GM13976 (cell line): Measurements from ENCODE around the gene UBQLN1.

Source experiments
- DNase-seq: peaks from one replicate; pipeline ENCODE4 v3.0.0; 2012; ENCODE audit warnings: low spot score
- in situ Hi-C: fragments of 300-500 bp; cut with MboI; formaldehyde crosslinking; loops from one replicate; pipeline ENCODE4 v1.12.0; 2022; ENCODE audit warnings: low sequenced_read_pairs, mixed read lengths, inconsistent platforms; ENCODE audit not compliant: unreplicated experiment
- TF ChIP-seq, protein P1 (sequence below): IDR thresholded peaks from 2 replicates; pipeline ENCODE4 v1.5.1; 2012; ENCODE audit warnings: borderline replicate concordance, mild to moderate bottlenecking; ENCODE audit not compliant: insufficient read depth; ENCODE audit errors: extremely low read depth, missing control alignments, control extremely low read depth

The UBQLN1 gene

DNA sequence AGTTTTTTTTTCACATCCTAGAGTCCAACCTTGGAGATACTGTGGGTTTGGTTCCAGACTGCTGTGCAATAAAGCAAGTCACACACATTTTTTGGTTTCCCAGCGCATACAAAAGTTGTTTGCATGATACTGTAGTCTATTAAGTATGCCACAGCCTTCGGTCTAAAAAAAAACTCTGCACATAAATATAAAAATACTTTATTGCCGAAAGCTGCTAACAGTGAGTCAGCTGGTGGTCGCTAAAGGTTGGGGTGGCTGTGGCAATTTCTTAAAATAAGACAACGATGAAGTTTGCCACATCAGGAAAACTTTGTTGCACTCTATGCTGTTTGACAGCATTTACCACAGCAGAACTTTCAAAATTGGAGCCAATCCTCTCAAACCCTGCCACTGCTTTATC lies 37.4 kb downstream of the UBQLN1 start:
- DNase-seq: no peak
- TF ChIP-seq, protein P1, sequence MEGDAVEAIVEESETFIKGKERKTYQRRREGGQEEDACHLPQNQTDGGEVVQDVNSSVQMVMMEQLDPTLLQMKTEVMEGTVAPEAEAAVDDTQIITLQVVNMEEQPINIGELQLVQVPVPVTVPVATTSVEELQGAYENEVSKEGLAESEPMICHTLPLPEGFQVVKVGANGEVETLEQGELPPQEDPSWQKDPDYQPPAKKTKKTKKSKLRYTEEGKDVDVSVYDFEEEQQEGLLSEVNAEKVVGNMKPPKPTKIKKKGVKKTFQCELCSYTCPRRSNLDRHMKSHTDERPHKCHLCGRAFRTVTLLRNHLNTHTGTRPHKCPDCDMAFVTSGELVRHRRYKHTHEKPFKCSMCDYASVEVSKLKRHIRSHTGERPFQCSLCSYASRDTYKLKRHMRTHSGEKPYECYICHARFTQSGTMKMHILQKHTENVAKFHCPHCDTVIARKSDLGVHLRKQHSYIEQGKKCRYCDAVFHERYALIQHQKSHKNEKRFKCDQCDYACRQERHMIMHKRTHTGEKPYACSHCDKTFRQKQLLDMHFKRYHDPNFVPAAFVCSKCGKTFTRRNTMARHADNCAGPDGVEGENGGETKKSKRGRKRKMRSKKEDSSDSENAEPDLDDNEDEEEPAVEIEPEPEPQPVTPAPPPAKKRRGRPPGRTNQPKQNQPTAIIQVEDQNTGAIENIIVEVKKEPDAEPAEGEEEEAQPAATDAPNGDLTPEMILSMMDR: no peak
- in situ Hi-C loops: no loop called here

DNA sequence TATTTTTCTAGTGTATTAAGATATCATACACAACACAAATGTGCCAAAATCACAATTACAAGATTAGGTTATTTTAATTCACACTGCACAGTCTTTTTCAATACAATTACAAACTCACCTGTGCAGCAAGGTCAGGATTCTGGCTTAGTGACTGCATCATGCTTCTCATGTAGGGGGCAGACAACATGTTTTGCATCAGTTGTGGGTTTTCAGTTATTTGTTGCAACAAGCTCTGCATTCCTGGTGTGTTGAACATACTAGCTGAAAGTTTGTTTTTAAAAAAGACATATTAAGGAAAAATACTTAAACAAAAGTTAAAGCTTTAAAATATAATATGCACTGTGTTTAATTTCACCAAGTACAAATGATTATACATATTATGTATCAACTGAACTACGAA lies 38.7 kb downstream of the UBQLN1 start:
- in situ Hi-C loops: no loop called here

DNA sequence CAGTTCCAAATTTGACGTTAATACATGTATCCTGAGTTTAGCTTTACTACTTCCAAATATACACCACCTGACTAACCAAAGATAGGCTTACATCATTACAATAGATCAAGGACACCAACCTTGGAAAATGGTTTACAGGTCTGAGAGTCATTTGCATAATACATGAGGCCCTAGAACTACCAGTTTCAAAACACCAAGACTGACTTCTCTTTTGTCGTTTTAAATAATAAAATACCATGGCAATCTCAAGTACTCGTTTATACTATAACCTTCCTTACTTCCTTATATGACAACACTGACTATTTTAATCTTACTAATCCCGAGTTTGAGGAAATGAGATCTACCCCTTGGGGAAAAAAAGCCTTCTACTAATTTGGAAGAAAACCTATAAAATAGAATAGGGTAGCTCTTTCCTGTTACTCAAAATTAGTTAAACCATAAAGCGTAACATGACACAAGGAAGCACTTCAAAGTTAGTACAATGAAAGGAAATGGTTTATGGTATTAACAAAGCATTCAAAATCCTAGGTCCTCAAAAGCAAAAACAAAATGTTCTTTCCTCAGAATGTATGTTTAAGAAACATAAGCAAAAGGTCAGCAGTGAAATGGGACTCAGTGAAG lies 42.1 kb downstream of the UBQLN1 start:
- in situ Hi-C loops: no loop called here
- TF ChIP-seq, protein P1: no peak
- no peak for DNase-seq

More for the DNA sequence above, 38.7 kb downstream of the UBQLN1 start:
- TF ChIP-seq, protein P1: no peak
- DNase-seq: no peak

DNA sequence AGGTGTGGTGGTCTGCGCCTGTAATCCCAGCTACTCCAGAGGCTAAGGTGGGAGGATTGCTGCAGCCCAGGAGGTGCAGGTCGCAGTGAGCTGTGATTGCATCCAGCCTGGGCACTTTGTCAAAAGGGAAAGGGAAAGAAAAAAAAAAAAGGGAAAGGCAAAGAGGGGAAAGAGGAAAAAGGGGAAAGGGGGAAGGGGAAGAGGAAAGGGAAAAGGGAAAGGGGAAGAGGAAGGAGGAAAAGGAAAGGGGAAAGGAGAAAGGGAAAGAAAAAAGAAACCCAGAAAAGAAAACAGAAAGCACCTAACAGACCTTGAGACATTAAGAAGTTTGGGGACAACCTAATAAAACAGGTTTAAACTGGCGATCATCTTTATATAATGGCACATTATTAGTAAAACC lies 44.8 kb downstream of the UBQLN1 start:
- in situ Hi-C loops: no loop called here
- DNase-seq: no peak
- TF ChIP-seq, protein P1: no peak

DNA sequence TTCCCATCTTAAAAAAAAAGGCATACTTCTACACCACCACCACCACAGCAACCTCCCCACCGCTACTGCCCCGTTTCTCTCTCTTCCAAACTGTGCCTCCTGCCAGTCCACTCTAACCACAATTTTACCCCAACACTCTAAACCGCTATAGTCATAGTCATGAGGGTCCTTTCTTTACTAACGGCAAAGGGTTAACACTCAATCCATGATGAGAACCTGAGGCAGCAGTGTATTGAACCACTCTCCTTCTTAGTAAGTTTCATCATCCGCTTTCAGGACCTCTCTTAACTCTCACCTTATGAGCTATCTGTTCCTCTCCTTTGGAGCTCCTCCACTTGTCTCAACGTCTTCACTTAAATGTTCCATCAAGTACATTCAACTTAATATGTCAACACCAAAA lies 50.8 kb downstream of the UBQLN1 start:
- in situ Hi-C loops: no loop called here
- TF ChIP-seq, protein P1: no peak
- no peak for DNase-seq

DNA sequence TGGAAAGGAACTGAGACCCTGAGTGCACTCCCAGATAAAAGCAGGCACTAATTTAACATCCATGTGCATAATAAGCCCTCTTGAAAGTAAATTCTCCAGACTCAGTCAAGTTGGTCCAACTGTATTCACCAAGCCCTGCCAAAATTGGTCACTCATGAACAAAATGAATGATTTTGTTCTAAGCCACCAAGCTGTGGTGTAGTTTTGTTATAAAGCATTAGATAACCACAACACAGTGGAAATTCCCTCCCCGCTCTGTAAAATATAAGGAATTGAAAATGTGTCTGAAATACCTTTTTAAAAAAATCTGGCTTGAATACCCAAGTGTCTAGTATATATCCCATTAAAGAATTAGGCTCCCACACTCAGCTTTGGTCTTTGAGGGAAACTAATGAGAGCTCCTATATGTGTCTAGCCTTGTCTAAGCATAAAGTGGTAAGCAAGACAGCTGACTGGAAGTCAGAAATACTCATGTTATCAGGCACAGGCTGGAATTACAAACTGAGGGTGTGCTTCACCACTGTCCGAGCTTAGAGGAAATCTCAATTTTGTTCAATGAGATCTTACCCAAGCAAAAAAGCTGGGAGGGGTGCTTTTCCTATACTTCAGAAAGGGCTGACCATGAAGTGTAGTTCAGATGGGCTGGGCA lies 51.6 kb downstream of the UBQLN1 start:
- in situ Hi-C loops: no loop called here
- DNase-seq: no peak

More for the DNA sequence above, 51.6 kb downstream of the UBQLN1 start:
- TF ChIP-seq, protein P1: no peak
